ENCODE results near the gene FBF1.
"Not testable (repeated sequence)": the region's sequence is repeated elsewhere in the genome, so short reads cannot be mapped to it uniquely, and the experiment has no call there.

The FBF1 gene

GRCh38 chr17:75940727-75941441 is at the start of gene FBF1:
FBF1 (minus strand) TSS chr17:75941042; CDS start chr17:75938149, 2,893 bp downstream.
- peak; percentile 56 to 98 (median 93) for DNase-seq

- no peak for DNase-seq
Measured at GRCh38 chr17:75987041-75987440, 46.2 kb upstream of the FBF1 start.

- no peak for DNase-seq
Measured at GRCh38 chr17:75985986-75986385, 45.1 kb upstream of the FBF1 start.

GRCh38 chr17:75983501-75984181 is 42.8 kb upstream of the FBF1 start:
- DNase-seq, result no peak

GRCh38 chr17:75981019-75981615 is 40.3 kb upstream of the FBF1 start:
- no peak for DNase-seq

GRCh38 chr17:75980188-75981018 is 39.6 kb upstream of the FBF1 start:
- no peak for DNase-seq

GRCh38 chr17:75979705-75980187 is 38.9 kb upstream of the FBF1 start:
- peak in 3 of 56 donors; percentile 48 to 54 (median 52) for DNase-seq

GRCh38 chr17:75978938-75979704 is 38.3 kb upstream of the FBF1 start, which contains the start of the genes ACOX1 and TEN1:
ACOX1 (minus strand) TSS chr17:75979166; CDS start chr17:75979073, 93 bp downstream.
TEN1 (plus strand) TSS chr17:75979240; CDS start chr17:75986193, 6,953 bp downstream.
- DNase-seq, result peak; percentile 57 to 99 (median 96)

GRCh38 chr17:75976175-75976848 is 35.5 kb upstream of the FBF1 start:
- no peak for DNase-seq

- no peak for DNase-seq
Measured at GRCh38 chr17:75975757-75976174, 34.9 kb upstream of the FBF1 start.

- DNase-seq, result not testable (repeated sequence)
Measured at GRCh38 chr17:75975187-75975586, 34.3 kb upstream of the FBF1 start.

- no peak for DNase-seq
Measured at GRCh38 chr17:75970626-75971025, 29.8 kb upstream of the FBF1 start.

- DNase-seq, result no peak
Measured at GRCh38 chr17:75970011-75970523, 29.2 kb upstream of the FBF1 start.

GRCh38 chr17:75969044-75969443 is 28.2 kb upstream of the FBF1 start:
- DNase-seq, result not testable (repeated sequence)

- DNase-seq, result no peak
Measured at GRCh38 chr17:75965468-75965867, 24.6 kb upstream of the FBF1 start.

- DNase-seq, result no peak
Measured at GRCh38 chr17:75959839-75960511, 19.1 kb upstream of the FBF1 start.

- DNase-seq, result no peak
Measured at GRCh38 chr17:75959051-75959838, 18.4 kb upstream of the FBF1 start.
